ENCODE measurements around the gene GRIK2.
A peak's percentile ranks its signal among the peaks of the same experiment; 100 is the strongest.

Gene GRIK2

GRCh38 chr6:101462576-101462975 lies 69.1 kb downstream of the GRIK2 start:
- DNase-seq = no peak

- peak; percentile 19 for DNase-seq
These were observed 72.4 kb downstream of the GRIK2 start for GRCh38 chr6:101465863-101466262.

- peak; percentile 99 for DNase-seq
These were observed 83.9 kb downstream of the GRIK2 start for GRCh38 chr6:101477436-101477835.

- no peak for DNase-seq
These were observed 85.4 kb downstream of the GRIK2 start for GRCh38 chr6:101478891-101479290.

GRCh38 chr6:101482606-101483005 lies 89.1 kb downstream of the GRIK2 start:
- DNase-seq = no peak

GRCh38 chr6:101484781-101485180 lies 91.3 kb downstream of the GRIK2 start:
- DNase-seq = no peak

GRCh38 chr6:101486124-101486523 lies 92.6 kb downstream of the GRIK2 start:
- no peak for DNase-seq

GRCh38 chr6:101486726-101487125 lies 93.2 kb downstream of the GRIK2 start:
- no peak for DNase-seq

GRCh38 chr6:101489456-101489855 lies 95.9 kb downstream of the GRIK2 start:
- DNase-seq = no peak

- DNase-seq = no peak
These were observed 97.3 kb downstream of the GRIK2 start for GRCh38 chr6:101490857-101491256.

GRCh38 chr6:101502818-101503217 lies 109.3 kb downstream of the GRIK2 start:
- no peak for DNase-seq

GRCh38 chr6:101509536-101509935 lies 116.0 kb downstream of the GRIK2 start:
- no peak for DNase-seq

GRCh38 chr6:101513181-101513580 lies 119.7 kb downstream of the GRIK2 start:
- DNase-seq = no peak

- DNase-seq = peak; percentile 22
These were observed 123.1 kb downstream of the GRIK2 start for GRCh38 chr6:101516578-101516977.

- no peak for DNase-seq
These were observed 124.1 kb downstream of the GRIK2 start for GRCh38 chr6:101517632-101518031.

- DNase-seq = no peak
These were observed 128.7 kb downstream of the GRIK2 start for GRCh38 chr6:101522254-101522653.

GRCh38 chr6:101527467-101527866 lies 134.0 kb downstream of the GRIK2 start:
- no peak for DNase-seq

GRCh38 chr6:101528801-101529200 lies 135.3 kb downstream of the GRIK2 start:
- no peak for DNase-seq

GRCh38 chr6:101531538-101531937 lies 138.0 kb downstream of the GRIK2 start:
- DNase-seq = no peak

- no peak for DNase-seq
These were observed 140.9 kb downstream of the GRIK2 start for GRCh38 chr6:101534386-101534785.

- peak; percentile 19 for DNase-seq
These were observed 141.3 kb downstream of the GRIK2 start for GRCh38 chr6:101534821-101535220.

- DNase-seq = no peak
These were observed 144.3 kb downstream of the GRIK2 start for GRCh38 chr6:101537753-101538316.

GRCh38 chr6:101539510-101540245 lies 146.2 kb downstream of the GRIK2 start:
- peak; percentile 29 for DNase-seq

GRCh38 chr6:101541894-101542293 lies 148.4 kb downstream of the GRIK2 start:
- DNase-seq = peak; percentile 41

GRCh38 chr6:101543796-101544195 lies 150.3 kb downstream of the GRIK2 start:
- DNase-seq = peak; percentile 64

Measured in NCI-H446 treated with DMSO at 0.1 percent for 48 hours (cell line).